GM18502 (cell line): Measurements from ENCODE around the gene SOCS1.

Experiments used
- ATAC-seq: cut with Tn5 transposase; IDR thresholded peaks from one replicate; pipeline ENCODE4 v1.9.1; 2021; ENCODE audit warnings: mild to moderate bottlenecking; ENCODE audit not compliant: unreplicated experiment, poor library complexity

SOCS1 gene

GRCh38 chr16:11250091-11250785 lies 5.8 kb downstream of the SOCS1 start:
- ATAC-seq: no peak

- ATAC-seq: no peak
Observed at GRCh38 chr16:11249233-11250061, 6.6 kb downstream of the SOCS1 start.

GRCh38 chr16:11248133-11248532 lies 7.9 kb downstream of the SOCS1 start:
- no peak for ATAC-seq

- ATAC-seq: no peak
Observed at GRCh38 chr16:11245988-11246387, 10.0 kb downstream of the SOCS1 start.

- no peak for ATAC-seq
Observed at GRCh38 chr16:11245222-11245737, 10.7 kb downstream of the SOCS1 start.

GRCh38 chr16:11242658-11243057 lies 13.3 kb downstream of the SOCS1 start:
- ATAC-seq: no peak

- no peak for ATAC-seq
Observed at GRCh38 chr16:11241480-11242204, 14.4 kb downstream of the SOCS1 start.

- no peak for ATAC-seq
Observed at GRCh38 chr16:11240636-11241473, 15.1 kb downstream of the SOCS1 start.

- ATAC-seq: no peak
Observed at GRCh38 chr16:11239644-11240632, 16.1 kb downstream of the SOCS1 start.

GRCh38 chr16:11238272-11239202 lies 17.5 kb downstream of the SOCS1 start:
- ATAC-seq: no peak

GRCh38 chr16:11236461-11237254 lies 19.3 kb downstream of the SOCS1 start:
- ATAC-seq: no peak

GRCh38 chr16:11235703-11235991 lies 20.4 kb downstream of the SOCS1 start:
- ATAC-seq: no peak

GRCh38 chr16:11234884-11235702 lies 20.9 kb downstream of the SOCS1 start:
- ATAC-seq: no peak

- ATAC-seq: no peak
Observed at GRCh38 chr16:11233727-11234376, 22.2 kb downstream of the SOCS1 start.

GRCh38 chr16:11232852-11233726 lies 22.9 kb downstream of the SOCS1 start:
- peak; percentile 67 for ATAC-seq
